Muscle layer of colon (tissue), 2 donors: Measurements from ENCODE around the gene GBX2.

ENCODE experiments used
- H3K27ac ChIP-seq: one replicate; pipeline ENCODE4 v1.7.0; 2013; ENCODE audit warnings: low read depth, mild to moderate bottlenecking, low read length, moderate library complexity
- H3K27me3 ChIP-seq, 2 donors: one replicate each; pipeline ENCODE4 v1.7.0; 2013; ENCODE audit warnings: low read length in 2 of 2, mild to moderate bottlenecking in 2 of 2; ENCODE audit not compliant: insufficient read depth in 2 of 2, control insufficient read depth in 1 of 2
- H3K36me3 ChIP-seq: one replicate; pipeline ENCODE4 v1.7.0; 2013; ENCODE audit warnings: mild to moderate bottlenecking, low read length; ENCODE audit not compliant: insufficient read depth
- H3K4me1 ChIP-seq: one replicate; pipeline ENCODE4 v1.7.0; 2013; ENCODE audit warnings: mild to moderate bottlenecking, low read length; ENCODE audit not compliant: insufficient read depth
- H3K4me3 ChIP-seq, 2 donors: one replicate each; pipeline ENCODE4 v1.7.0; 2013; ENCODE audit warnings: low read length in 2 of 2, low read depth in 1 of 2, mild to moderate bottlenecking in 1 of 2, moderate library complexity in 1 of 2
- H3K9ac ChIP-seq: one replicate; pipeline ENCODE4 v1.7.0; 2013; ENCODE audit warnings: low read length
- H3K9me3 ChIP-seq: one replicate; pipeline ENCODE4 v1.7.0; 2013; ENCODE audit warnings: mild to moderate bottlenecking, low read length
- donor health status: abdominal sarcoma.
- donor health status: Adenocarcinoma of cecum.

GBX2 gene

DNA sequence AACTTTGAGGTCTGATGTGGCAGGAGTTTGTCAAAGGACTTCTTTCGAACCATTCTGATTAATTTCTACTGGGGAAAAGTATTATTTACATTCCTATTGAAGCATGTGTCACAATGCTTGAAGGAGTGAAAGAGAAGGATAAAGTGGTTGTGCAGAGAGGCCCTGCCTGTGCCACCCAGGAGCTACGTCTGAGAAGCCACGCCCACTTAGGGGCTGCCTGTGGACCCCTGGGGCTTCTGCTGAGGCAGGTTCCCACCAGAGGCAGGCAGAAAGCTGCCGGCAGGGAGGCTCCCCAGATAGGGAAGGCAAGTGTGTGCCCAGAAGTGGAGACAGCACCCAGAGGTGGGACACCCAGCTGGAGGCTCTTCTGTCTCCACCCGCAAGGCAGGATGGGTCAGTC, 47.4 kb downstream of the GBX2 start:
- H3K27me3 ChIP-seq, result no peaks in the 10 kb centered on the region
- no peaks in the 10 kb centered on the region for H3K4me1 ChIP-seq
- no peaks in the 10 kb centered on the region for H3K9me3 ChIP-seq
- H3K9ac ChIP-seq, result no peak overlapping the region
- H3K36me3 ChIP-seq, result peaks cover 21% of the 10 kb centered on the region
- H3K27ac ChIP-seq, result no peak overlapping the region
- H3K4me3 ChIP-seq, result no peak overlapping the region

DNA sequence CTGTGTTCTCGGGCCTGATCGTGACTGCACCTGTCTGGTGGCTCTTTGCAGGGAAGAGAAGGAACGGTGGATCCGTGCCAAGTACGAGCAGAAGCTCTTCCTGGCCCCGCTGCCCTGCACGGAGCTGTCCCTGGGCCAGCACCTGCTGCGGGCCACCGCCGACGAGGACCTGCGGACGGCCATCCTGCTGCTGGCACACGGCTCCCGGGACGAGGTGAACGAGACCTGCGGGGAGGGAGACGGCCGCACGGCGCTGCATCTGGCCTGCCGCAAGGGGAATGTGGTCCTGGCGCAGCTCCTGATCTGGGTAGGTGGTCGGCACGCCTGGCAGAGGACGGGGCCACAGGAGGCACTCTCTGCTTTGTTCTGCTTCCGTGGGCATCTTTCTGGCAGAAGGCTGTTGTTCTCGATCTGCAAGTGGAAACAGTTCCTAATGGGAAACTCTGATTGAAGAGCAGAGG, 48.0 kb downstream of the GBX2 start:
- H3K9ac ChIP-seq, result no peak overlapping the region
- no peak overlapping the region for H3K4me3 ChIP-seq
- no peak overlapping the region for H3K27ac ChIP-seq
- H3K9me3 ChIP-seq, result no peaks in the 10 kb centered on the region
- H3K27me3 ChIP-seq, result no peaks in the 10 kb centered on the region
- no peaks in the 10 kb centered on the region for H3K4me1 ChIP-seq
- peaks cover 16% of the 10 kb centered on the region for H3K36me3 ChIP-seq

DNA sequence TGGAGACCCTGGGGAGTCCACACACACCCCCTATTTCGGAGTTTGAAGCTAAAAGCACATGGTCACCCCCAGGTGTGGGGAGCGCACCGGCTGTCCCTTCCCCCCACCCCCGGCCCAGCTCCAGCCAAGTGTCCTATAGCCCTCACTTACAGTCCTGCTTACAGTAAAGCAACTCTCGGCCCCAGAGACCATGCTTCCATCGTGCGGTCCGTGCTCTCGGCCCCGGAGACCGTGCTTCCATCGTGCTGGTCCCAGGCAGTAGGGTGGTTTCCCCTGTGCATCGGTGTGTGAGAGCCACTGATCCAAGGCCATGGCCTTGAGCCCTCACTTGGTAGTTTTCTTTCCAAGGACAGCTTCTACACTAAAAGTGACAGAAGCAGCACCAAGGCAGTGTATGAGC, 48.7 kb downstream of the GBX2 start:
- no peak overlapping the region for H3K27ac ChIP-seq
- H3K27me3 ChIP-seq, result no peaks in the 10 kb centered on the region
- H3K4me3 ChIP-seq, result no peak overlapping the region
- no peaks in the 10 kb centered on the region for H3K9me3 ChIP-seq
- H3K36me3 ChIP-seq, result peaks cover 16% of the 10 kb centered on the region
- no peak overlapping the region for H3K9ac ChIP-seq
- H3K4me1 ChIP-seq, result no peaks in the 10 kb centered on the region

DNA sequence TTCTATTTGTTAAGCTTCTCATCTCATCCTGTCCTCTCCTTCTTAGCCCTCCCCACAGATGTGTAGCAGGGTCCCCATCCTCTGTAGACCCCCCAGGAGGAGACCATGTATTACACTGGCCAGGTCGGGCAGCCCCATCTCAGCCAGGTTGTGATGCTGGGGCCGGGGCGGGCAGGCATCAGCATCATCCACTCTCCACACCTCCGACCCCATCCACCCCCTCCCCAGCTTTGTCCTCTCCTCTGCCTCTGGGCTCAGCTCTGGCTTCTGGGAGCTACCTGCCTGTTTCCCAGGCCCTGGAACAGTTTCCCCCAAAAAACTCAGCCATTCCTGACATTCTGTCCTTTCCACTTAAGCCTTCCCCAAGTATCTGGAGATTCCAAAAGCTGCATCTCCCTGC, 49.2 kb downstream of the GBX2 start:
- Histone ChIP-seq H3K4me3 (no peak overlapping the region), H3K9me3 (no peaks in the 10 kb centered on the region), H3K9ac (no peak overlapping the region), H3K4me1 (no peaks in the 10 kb centered on the region), H3K27ac (no peak overlapping the region), H3K27me3 (no peaks in the 10 kb centered on the region), H3K36me3 (peaks cover 16% of the 10 kb centered on the region)

DNA sequence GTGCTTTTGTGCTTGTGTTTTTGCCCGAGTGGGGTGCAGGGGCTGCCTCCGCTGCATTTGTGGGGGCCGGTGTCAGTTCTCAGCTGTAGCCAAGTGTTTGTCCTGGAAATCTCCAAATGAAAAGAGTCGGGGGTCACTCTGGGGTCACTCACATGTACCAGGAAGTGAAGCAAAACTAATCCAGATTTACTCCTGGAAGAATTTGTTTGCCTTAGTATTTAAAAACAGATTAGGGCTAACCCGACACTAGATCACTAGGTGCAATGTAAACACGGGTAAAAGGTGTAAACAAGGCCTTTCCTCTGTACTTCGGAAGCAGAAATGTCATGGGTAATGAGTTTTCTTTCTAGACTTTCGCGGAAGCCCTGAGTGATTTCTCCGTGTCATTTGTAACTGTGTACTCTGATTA, 50.3 kb downstream of the GBX2 start:
- H3K27me3 ChIP-seq, result no peaks in the 10 kb centered on the region
- no peak overlapping the region for H3K9ac ChIP-seq
- no peak overlapping the region for H3K4me3 ChIP-seq
- H3K27ac ChIP-seq, result no peak overlapping the region
- no peaks in the 10 kb centered on the region for H3K9me3 ChIP-seq
- H3K36me3 ChIP-seq, result peaks cover 16% of the 10 kb centered on the region
- no peaks in the 10 kb centered on the region for H3K4me1 ChIP-seq

DNA sequence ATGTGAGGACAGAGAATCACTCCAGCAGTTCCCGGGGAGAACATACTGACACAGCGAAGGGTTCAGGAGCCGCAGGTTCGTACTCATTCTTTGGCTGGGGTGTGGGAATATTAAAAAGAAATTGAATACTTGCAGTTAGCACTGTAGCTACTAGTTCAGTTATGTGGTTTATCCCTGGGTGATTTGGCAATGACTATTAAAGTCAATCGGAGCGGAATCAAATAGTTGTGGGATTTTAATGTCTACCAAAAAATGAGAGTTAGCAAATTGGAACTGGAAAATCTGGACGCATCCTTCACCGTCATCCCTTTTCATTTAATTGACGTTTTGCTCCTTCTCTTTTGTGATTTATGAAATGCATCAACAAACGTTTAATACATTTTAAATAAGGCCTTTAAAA, 50.8 kb downstream of the GBX2 start:
- Histone ChIP-seq H3K36me3 (peaks cover 15% of the 10 kb centered on the region), H3K9me3 (no peaks in the 10 kb centered on the region), H3K4me3 (no peak overlapping the region), H3K4me1 (no peaks in the 10 kb centered on the region), H3K27me3 (no peaks in the 10 kb centered on the region), H3K9ac (no peak overlapping the region), H3K27ac (no peak overlapping the region)
